ENCODE data around the gene CAST.

DNA sequence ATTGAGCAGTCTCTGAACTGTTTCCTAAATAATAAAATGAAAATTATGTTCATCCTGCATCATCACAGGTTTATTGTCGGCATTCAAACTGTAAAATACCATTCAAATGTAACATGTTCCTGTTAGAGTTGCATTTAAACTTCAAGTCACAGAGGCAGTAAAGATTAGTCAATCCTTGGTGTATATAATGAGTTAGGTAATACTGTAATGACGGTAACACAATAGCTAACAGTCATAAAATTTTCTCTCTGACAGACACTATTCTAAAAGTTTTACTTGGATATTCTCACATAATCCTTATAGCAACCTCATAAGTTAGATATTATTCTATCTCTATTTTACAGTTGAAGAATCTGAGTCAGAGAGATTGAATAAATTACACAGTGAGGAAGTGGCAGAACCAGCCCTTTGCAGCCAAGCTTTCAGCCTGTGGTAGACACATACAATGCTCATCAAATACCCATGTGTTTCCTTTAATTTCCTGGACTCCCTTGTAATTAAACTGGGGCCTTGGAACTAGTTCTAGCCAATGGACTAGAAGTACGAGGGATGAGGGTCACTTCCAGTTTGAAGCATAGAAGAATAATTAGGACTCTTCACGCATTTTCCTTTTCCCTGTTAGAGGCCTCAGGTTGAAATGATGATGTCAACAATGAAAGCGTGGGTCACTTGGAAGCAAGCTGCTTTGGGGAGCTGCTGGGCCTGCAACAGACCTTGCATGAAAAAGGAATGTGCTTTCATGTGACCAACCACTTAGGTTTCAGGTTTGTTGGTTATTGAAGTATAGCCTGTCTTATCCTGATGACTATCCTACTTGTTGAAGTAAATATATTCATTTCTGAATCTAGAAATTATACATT lies 12.3 kb upstream of the CAST start:
- no peak for TF ChIP-seq FOXP2 (optimal IDR thresholded peaks at IDR 0.05; ENCODE audit: borderline replicate concordance, extremely low read depth, extremely low read length, insufficient read depth)
- TF ChIP-seq POLR2AphosphoS5 (IDR thresholded peaks at IDR 0.05; ENCODE audit: low read depth, low read length), result no peak
- TF ChIP-seq TAF1 (IDR thresholded peaks at IDR 0.05; ENCODE audit: borderline replicate concordance, insufficient read depth, low read length), result no peak
- TF ChIP-seq, protein P1, sequence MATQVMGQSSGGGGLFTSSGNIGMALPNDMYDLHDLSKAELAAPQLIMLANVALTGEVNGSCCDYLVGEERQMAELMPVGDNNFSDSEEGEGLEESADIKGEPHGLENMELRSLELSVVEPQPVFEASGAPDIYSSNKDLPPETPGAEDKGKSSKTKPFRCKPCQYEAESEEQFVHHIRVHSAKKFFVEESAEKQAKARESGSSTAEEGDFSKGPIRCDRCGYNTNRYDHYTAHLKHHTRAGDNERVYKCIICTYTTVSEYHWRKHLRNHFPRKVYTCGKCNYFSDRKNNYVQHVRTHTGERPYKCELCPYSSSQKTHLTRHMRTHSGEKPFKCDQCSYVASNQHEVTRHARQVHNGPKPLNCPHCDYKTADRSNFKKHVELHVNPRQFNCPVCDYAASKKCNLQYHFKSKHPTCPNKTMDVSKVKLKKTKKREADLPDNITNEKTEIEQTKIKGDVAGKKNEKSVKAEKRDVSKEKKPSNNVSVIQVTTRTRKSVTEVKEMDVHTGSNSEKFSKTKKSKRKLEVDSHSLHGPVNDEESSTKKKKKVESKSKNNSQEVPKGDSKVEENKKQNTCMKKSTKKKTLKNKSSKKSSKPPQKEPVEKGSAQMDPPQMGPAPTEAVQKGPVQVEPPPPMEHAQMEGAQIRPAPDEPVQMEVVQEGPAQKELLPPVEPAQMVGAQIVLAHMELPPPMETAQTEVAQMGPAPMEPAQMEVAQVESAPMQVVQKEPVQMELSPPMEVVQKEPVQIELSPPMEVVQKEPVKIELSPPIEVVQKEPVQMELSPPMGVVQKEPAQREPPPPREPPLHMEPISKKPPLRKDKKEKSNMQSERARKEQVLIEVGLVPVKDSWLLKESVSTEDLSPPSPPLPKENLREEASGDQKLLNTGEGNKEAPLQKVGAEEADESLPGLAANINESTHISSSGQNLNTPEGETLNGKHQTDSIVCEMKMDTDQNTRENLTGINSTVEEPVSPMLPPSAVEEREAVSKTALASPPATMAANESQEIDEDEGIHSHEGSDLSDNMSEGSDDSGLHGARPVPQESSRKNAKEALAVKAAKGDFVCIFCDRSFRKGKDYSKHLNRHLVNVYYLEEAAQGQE (IDR thresholded peaks at IDR 0.05; ENCODE audit: insufficient read depth in 1 of 2, low read depth in 2 of 2, low read length in 2 of 2), result no peak

Measured in PFSK-1 (cell line).